GM19372 (cell line): ENCODE results near the gene MCMBP.
"Not testable (repeated sequence)": the region's sequence is repeated elsewhere in the genome, so short reads cannot be mapped to it uniquely, and the experiment has no call there.

Source experiments
- ATAC-seq: cut with Tn5 transposase; IDR thresholded peaks from one replicate; pipeline ENCODE4 v1.9.1; 2021; ENCODE audit warnings: mild to moderate bottlenecking, low read depth, moderate library complexity; ENCODE audit not compliant: unreplicated experiment

The MCMBP gene, protein sequence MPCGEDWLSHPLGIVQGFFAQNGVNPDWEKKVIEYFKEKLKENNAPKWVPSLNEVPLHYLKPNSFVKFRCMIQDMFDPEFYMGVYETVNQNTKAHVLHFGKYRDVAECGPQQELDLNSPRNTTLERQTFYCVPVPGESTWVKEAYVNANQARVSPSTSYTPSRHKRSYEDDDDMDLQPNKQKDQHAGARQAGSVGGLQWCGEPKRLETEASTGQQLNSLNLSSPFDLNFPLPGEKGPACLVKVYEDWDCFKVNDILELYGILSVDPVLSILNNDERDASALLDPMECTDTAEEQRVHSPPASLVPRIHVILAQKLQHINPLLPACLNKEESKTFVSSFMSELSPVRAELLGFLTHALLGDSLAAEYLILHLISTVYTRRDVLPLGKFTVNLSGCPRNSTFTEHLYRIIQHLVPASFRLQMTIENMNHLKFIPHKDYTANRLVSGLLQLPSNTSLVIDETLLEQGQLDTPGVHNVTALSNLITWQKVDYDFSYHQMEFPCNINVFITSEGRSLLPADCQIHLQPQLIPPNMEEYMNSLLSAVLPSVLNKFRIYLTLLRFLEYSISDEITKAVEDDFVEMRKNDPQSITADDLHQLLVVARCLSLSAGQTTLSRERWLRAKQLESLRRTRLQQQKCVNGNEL

DNA sequence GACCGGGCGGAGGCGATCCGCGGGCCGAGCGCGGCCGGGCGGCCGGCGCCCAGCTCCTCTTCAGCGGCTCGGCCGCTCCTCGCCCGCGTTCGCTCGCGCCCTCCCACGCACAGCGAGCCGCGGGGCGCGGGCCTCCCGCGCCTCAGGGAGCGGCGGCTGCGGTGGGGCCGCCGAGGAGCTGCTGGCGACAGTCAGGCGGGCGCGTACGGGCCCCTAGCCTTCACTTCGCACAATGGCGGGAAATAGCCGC lies at the start of gene MCMBP:
Gene MCMBP, minus strand, starts transcription at position 234 of the 250 bp plus-strand sequence. CDS start 259 bp downstream, outside the sequence.
- peak; percentile 25 for ATAC-seq

DNA sequence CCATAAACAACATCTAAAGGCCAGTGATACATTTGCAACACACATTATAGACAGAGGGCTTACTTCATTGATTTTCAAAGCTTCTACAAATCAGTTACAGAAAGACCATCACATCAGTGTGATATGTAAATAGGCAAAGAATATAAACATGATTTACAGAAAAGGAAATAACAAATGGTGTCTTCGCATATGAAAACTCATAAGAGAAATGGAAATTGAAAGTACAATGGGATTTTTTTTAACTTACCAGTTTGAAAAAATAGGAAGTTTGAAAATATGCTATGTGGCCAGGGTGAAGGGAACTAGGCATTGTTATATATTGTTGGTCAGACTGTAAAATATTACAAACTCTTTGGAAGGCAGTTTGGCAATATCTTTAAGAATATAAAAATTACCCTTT lies 47.2 kb upstream of the MCMBP start:
- ATAC-seq = no peak

DNA sequence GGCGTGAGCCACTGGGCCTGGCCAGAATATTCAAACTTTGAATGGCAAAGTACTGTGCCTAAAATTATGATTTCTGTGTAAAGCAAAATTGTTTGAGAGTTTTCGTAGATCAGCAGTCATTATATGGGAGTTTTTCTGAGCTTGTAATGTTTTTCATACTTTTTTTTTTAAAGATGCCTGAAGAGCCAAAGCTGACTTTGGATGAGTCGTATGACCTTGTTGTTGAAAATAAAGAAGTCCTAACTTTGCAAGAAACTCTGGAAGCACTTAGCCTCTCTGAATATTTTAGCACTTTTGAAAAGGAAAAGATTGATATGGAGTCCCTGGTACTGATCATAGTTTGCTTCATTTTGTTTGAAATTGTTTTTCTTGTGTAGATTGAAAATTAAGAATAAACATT lies 46.6 kb upstream of the MCMBP start:
- no peak for ATAC-seq

DNA sequence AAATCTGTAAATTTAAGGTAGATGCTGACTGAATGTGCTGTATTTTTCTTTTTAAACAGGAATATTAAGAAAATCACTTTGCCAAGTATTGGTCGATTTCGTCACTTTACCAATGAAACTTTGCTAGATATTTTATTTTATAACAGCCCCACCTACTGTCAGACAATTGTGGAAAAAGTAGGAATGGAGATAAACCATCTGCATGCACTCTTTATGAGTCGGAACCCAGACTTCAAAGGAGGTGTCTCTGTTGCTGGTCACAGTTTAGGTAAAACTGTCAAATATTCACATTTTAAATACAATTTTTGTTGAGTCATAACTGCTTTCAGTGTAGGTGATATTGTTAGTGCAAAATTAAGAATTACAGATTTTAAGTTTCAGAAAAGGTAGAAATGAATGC lies 45.1 kb upstream of the MCMBP start:
- no peak for ATAC-seq

DNA sequence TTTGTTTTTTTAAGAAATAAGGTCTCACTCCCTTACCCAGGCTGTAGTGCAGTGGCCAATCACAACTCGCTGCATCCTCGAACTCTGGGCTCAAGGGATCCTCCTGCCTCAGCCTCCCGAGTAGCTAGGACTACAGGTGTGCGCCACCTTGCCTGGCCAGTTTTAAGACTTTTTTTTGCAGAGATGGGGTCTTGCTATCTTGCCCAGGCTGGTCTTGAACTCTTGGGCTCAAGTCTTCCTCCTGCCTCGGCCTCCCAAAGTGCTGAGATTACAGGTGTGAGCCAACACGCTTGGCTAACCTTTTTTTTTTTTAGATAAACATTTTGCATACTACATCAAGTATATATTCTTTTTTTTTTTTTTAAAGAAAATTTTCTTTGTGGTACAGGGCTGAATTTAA lies 38.0 kb upstream of the MCMBP start:
- ATAC-seq = no peak

DNA sequence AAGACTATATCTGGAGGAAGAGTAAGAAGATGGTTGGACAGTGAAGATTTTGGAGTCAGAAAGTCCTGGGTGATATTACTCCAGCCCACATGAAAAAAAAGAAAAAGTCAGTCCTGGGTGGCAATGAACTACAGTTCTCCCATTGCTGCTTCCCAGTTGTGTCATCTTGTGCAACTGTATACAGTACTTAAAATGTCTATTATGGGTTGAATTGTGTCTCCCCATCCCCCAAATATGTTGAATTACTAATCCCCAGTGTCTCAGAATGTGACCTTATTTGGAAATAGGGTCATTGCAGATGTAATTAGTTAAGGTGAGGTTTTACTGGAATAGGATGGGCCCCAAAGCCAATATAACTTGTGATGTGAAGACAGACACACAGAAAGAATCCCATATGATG lies 35.5 kb upstream of the MCMBP start:
- no peak for ATAC-seq

DNA sequence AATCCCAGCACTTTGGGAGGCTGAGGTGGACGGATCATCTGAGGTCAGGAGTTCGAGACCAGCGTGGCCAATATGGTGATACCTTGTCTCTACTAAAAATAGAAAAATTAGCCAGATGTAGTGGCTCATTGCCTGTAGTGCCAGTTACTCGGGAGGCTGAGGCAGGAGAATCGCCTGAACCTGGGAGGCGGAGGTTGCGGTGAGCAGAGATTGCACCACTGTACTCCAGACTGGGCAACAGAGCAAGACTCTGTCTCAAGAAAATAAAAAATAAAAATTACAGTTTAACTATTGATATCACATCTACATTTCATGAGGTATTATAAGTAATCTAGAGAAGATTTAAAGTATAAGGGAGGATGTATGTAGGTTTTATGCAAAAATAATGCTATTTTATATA lies 35.1 kb upstream of the MCMBP start:
- not testable (repeated sequence) for ATAC-seq

DNA sequence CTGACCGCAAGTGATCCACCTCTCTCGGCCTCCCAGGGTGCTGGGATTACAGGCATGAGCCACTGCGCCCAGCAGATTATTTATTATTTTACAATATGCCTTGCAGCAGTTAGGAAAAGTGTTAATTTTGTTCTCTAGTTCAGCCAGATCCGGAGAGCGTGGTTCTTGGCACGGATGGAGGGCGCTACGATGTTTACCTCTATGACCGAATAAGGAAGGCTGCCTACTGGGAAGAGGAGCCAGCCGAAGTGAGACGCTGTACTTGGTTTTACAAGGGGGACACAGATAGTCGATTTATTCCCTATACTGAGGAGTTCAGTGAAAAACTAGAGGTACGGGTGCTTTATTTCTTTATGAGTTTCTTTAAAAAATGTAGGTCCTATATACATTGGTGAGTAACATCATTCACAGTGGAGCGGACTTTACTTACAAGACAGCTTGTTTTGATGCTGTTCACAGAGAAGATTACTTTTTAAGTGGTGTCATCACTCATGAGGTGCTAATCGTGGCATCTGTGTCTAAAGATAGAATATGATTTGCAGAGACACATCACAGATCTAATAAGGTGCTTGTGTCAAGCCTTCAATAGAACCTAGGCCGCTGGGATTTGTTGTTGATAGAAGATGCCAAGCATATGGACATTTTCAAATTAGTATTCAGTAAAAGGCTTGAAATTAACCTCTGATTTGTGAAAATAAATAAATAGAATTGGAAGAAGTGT lies 31.5 kb upstream of the MCMBP start:
- ATAC-seq = no peak

DNA sequence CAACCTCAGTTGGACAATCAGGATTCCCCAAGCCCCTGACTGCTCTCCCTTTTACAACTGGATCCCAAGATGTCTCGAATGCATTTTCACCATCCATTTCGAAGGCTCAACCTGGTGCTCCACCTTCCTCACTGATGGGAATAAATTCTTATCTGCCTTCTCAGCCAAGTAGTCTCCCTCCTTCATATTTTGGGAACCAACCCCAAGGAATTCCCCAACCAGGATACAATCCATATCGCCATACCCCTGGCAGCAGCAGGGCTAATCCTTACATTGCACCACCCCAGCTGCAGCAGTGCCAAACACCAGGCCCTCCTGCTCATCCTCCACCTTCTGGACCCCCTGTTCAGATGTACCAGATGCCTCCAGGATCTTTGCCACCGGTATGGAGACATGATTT lies 25.9 kb upstream of the MCMBP start:
- no peak for ATAC-seq

DNA sequence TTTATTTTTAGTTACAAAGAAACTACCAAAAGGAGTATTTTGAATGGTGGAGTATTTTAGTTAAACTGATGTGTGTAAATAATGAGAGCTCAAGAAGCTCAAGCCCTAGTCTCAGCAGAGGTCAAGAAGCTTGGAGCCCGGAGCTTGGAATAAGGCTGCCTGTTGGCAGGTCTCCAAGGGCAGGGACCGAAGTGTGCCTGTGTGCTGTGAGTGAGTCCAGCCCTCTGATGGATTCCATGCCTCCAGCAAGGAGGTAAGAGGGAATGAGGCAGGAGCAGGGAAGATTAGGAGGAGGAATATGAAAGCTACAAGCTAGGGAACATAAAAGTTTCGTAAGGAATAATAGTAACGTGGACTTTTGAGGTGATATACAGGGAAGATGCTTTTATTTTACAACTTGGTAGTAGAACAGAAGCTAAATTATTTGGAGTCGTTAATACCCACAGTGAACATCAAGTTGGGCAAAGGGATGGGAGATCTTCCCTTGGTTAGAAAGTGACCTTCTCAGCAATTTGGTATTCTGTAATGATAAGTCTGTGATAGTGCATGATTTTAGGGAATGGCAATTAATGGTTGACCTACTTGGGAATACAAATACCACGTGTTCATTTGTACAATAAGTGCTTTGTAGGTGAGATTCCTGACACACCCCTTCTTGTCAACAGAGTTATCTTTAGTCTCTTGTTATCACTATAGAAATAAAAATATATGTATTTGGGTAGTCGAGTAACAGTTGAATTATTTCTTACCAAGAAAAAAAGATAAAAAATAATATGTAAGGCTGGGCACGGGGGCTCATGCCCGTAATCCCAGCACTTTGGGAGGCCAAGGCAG lies 24.5 kb upstream of the MCMBP start:
- ATAC-seq = no peak

DNA sequence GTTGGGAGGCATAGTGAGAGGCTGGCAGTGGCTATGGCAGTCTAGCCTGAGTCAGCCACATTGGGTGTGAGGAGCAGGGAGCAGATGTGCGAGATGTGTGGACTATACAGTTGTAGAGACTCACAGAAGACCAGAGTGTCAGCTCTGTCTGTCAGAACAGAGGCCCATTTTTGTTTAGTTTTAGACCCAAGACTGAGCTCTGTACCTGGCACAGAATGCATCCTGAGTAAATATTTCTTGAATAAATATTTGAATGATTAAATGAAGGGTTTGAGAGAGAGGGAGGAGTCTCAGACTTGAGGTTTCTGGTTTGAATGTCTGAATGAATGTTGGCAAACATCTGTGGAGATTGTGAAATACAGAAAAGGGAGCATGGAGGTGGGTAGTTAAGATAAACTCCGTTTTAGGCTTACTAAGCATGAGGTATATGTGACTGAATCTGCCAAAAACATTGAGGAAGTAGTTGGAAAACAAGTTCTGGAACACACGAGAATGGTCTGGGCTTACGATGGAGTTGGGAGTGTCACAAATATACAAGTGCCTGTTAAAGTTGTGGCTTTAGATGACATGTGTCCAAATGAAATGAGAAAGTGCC lies 23.5 kb upstream of the MCMBP start:
- ATAC-seq = no peak

DNA sequence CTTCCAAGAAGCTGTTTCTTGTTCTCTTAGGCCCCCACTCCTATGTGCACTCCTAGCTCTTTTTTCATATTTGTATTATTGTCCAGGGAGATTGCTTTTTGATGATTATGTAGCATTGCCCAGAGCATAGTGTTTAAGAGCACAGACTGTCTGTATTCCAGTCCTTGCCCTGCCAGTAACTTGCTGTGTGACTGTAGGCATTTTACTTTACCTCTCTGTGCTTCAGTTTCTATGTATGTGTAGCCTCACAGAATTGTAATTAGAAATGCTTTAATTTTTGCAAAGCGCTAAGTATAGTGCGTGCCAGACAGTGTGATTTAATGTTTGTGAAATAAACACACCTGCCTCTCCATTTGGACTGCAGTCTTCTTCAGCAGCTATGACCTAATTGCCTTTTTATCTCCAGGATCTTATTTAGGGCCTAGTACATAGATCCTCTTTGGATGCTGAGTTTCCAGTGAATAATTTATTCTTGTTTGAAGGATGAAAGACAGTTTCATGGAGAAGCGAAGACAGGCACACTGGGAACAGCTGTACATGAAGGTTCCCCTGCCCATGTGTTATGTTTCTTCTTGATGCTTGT lies 21.3 kb upstream of the MCMBP start:
- ATAC-seq = no peak

DNA sequence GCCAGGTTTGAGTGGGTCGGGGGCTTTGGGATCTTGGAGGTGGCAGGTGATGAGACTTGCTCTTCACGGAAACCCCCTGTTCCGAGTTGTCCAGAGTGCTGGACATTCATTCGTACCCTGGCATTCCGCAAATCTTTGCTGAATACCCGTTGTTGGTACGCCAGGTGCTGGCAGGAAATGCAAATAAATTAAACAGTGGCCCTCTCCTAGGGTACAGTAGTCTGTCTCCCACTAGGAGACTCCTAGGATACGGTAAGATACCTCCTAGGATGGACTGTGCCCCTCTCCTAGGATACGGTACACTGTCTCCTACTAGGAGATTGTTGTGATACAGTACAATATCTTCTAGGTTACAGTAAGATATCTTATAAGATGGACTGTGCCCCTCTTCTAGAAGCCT lies 20.4 kb upstream of the MCMBP start:
- ATAC-seq = no peak

DNA sequence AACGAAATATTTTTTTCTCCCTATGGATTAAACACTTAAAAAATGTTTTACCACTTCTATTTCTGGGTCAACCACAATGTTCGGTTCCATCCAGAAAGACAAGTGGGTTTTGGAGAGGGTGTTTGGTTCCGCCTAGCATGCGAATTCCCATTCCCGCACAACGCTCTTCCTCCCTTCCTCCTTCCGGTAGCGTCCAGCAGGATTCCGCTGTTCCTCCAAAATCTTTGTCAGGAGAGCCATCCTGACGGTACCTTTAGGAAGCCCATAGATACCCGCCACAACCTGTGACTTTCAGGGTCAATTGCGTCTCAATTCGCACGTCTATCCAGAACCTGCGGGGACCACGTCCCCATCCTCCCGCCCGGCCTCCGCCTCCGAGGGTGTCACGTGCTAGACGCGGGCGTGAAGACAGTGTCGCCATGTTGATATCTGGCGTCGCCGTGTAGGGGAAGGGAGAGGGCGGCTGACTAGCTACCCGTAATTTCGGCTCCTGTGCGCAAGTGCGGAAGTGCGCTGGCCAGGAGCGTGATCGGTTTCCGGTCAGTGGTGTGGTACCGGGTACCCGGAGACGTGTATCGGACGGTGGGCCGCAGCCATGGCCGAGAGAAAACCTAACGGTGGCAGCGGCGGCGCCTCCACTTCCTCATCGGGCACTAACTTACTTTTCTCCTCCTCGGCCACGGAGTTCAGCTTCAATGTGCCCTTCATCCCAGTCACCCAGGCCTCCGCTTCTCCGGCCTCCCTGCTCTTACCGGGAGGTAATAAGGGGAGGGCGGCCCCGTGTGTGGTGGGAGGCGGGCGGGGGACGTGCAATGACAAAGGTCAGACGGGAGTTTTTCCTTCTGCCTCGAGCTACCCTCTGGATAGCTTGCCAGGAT lies 19.8 kb upstream of the MCMBP start, which contains the start of gene SEC23IP:
Gene SEC23IP, plus strand, starts transcription at position 543 of the 878 bp plus-strand sequence. Its CDS starts 53 bp downstream, at position 596.
- ATAC-seq = peak; percentile 99

DNA sequence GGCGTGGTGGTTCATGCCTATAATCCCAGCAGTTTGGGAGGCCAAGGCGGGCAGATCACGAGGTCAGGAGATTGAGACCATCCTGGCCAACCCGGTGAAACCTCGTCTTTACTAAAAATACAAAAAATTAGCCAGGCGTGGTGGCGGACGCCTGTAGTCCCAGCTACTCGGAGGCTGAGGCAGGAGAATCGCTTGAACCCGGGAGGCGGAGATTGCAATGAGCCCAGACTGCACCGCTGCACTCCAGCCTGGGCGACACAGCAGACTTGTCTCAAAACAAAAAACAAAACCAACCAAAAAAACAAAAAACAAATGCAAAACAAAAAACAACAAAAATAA lies 19.2 kb upstream of the MCMBP start:
- ATAC-seq = not testable (repeated sequence)

DNA sequence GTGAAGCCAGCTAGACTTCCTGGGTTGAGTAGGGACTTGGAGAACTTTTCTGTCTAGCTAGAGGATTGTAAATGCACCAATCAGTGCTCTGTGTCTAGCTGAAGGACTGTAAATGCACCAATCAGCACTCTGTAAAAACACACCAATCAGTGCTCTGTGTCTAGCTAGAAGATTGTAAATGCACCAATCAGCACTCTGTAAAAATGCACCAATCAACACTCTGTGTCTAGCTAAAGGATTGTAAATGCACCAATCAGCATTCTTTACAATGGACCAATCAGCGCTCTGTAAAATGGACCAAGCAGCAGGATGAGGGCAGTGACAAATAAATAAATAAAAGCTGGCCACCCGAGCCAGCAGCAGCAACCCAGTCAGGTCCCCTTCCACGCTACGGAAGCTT lies 17.7 kb upstream of the MCMBP start:
- not testable (repeated sequence) for ATAC-seq

DNA sequence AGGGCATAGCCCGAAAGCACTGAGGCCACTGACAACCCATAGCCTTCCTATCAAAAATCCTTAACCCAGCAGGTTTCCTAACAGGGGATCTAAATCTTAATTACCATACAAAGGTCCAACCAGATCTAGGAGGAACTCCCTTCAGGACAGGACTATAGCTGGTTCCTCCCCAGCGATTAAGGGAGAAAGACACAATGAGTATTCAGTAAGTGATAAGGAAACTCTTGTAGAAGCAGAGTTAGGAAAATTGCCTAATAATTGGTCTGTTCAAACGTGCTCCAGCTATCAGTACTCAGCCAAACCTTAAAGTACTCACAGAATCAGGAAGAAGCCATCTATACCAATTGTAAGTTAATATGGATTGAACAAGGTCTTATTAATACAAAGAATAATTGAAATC lies 16.6 kb upstream of the MCMBP start:
- ATAC-seq = not testable (repeated sequence)

DNA sequence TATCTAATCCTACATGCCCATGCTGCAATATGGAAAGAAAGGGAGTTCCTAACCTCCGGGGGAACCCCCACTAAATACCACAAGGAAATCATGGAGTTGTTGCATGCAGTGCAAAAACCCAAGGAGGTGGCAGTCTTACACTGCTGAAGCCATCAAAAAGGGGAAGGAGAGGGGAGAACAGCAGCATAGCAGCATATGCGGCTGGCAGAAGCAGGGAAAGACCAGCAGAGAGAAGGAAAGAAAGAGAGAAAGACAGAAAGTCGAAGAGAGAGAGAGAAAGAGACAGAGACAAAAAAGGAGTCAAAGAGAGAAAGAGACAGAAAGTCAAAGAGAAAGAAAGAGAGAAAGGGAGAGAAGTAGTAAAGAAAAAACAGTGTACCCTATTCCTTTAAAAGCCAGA lies 16.1 kb upstream of the MCMBP start:
- ATAC-seq = not testable (repeated sequence)

DNA sequence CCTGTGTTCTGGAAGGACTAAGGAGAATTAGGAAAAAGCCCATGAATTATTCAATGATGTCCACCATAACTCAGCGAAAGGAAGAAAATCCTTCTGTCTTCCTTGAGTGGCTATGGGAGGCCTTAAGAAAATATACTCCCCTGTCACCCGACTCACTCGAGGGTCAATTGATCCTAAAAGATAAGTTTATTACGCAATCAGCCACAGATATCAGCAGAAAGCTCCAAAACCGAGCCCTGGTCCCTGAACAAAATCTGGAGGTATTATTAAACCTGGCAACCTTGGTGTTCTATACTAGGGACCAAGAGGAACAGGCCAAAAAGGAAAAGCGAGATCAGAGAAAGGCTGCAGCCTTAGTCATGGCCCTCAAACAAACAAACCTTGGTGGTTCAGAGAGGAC lies 13.4 kb upstream of the MCMBP start:
- ATAC-seq = not testable (repeated sequence)
